Measurements from ENCODE around the gene SLA2.

The SLA2 gene

DNA sequence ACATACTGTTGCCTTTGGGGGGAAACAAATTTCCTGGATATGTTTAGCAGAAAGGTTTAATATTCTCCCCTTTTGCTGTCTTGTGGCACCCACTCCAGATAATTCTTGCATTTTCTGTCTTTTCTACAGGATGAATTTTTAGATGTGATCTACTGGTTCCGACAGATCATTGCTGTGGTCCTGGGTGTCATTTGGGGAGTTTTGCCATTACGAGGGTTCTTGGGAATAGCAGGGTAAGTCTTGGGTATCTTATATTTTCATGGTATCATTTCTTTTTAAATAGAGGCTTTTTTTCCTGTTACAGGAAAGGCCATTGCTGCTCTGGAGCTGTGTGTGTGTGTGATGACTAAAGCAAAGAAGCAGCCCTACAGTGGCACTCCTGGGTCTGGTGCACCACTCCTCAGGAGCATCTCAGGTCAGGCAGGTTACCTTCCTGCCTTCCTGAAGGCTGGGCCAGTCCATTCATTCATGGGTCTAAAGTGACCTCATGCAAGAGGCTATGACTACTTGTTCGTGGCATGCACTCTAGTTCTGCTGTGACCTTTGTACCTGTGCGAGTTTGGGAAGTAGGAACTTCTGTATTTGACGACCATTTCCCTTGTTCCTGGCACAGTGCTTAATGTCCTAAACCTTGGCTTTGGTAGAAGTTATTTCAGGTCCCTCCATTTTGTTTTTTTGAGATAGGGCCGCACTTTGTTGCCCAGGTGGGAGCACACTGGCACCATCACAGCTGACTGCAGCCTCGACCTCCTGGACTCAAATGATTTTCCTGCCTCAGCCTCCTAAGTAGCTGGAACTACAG lies 38.2 kb downstream of the SLA2 start:
- DNase-seq (ENCODE audit: low spot score), result no peak

DNA sequence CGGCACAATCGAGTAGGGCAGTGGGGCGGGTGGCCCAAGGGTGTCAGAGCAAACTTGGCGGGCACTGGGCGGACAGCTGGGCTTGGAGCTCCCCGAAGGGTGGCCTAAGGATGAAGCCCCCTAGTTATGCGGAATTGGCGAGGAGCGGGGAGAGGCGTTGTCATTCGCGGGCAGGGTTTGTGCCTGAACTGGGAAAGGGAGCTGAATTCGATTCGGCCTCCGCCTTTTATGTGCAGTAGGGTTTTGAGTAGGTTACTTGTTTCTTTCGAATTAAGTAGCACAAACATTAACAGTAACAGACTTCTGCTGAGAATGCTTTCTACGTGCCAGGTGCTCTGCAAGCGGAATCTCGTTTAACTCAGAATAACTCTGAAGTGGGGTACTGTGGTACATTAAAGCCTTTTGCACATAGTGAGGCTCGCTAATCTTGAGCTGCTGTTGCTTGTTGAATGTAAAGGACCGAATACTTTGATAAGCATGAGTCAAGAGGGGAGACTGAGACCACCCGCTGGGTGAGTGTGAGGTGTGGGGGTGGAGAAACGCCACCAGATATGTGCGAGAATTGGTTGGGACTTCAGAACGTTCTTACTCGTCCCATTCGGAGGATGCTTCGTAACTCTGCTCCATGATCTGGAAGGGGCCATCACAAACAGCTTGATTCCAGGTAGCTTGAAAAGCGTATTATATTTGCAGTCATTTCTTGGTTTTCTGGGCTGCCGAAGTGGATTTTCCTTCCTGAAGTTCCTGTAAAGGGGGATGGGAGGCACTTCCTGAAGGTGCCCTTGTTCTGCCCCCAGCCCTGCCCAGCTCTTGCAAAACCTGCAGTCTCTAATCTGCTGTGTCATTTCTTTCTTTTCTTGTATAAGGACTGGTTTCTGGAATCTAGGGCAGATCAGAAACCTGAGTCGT lies 39.6 kb downstream of the SLA2 start:
- no peak for DNase-seq (ENCODE audit: low spot score)

DNA sequence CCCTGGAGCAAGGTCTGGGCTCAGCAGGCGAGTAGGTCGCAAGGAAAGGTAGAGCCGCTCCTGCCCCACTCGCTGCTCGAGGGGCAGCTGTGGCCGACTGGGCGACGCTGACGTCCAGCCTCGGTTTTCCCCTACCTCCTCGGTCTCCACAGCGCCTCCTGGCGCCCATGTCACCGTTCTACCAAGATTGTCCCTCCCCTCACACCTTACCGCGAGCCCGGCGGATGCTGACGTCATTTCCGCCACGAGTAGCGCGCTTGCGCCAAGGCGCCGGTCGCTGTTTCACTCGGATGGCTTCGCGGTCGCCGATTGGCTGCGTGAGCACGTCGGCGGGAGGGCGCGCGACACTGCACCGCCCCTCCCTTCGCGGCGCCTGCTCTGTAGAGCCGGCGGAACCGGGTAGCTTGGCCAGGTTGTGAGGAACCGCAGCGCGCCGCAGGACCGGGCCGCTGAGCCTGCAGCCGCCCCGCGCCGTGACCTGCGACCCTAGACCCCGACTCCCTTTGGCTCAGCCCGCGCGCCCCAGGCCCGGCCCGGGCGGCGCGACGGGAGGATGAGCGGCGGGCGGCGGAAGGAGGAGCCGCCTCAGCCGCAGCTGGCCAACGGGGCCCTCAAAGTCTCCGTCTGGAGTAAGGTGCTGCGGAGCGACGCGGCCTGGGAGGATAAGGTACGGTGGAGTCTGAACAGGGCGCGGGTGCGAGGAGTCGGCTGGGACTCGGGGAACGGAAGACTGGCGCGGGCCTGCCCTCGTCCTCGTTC lies 40.4 kb downstream of the SLA2 start, which contains the start of gene RAB5IF:
Gene RAB5IF (plus strand): TSS at position 381 of the 759 bp plus-strand sequence. CDS start 173 bp downstream, at position 554.
- DNase-seq (ENCODE audit: low spot score), result peak; percentile 96

DNA sequence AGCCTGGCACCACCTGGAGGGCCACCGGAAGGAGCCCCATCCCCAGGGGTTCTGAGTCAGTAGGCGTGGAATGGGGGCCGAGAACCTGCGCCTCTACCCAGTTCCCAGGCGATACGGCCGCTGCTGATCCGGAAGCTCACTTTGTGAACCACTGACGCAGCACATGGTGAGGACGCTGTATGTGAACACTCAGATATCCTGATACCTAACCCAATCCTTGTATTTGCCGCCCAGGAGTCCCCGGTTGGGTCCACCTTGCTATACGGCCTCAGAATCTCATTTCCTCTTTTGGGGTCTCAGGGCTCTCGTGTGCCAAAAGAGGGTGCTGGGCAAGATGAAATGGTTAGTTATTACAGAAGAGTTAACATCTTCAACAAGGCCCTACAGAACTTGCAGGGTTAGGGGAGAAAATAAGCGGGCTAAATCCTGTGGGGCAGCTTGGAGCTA lies 41.0 kb downstream of the SLA2 start:
- no peak for DNase-seq (ENCODE audit: low spot score)

DNA sequence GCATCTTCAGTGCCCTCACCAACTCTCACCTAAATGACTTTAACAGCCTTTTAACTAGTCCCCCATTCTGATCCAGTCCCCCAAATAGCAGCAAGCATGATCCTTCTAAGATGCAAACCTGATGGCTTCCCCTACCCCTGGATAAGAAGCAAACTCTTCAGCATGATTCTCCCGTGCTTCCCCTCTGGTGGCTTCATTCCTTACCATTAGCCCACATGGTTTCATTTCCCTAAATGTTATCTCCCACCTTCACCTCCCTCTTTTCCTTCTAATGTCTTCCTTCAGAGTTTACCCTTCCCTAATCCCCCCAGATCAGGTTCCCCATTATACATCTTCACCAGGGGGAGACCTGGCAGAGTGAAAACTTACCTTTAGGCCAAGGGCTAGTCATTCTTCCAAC lies 44.5 kb downstream of the SLA2 start:
- DNase-seq (ENCODE audit: low spot score), result no peak

DNA sequence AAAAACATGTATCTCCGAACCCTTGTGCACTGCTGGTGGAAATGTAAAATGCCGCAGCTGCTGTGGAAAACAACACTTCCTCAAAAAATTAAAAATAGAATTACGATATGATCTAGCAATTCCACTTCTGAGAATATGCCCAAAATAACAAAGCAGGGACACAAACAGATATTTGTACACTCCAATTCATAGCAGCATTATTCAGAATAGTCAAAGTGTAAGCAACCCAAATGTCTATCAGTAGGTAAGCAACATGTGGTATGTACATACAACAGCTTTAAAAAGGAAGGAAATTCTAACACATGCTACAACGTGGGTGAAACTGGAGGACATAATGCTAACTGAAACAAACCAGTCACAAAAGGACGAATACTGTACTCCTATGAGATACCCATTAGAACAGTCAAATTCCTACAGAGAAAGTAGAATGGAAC lies 46.1 kb downstream of the SLA2 start:
- DNase-seq (ENCODE audit: low spot score), result no peak

DNA sequence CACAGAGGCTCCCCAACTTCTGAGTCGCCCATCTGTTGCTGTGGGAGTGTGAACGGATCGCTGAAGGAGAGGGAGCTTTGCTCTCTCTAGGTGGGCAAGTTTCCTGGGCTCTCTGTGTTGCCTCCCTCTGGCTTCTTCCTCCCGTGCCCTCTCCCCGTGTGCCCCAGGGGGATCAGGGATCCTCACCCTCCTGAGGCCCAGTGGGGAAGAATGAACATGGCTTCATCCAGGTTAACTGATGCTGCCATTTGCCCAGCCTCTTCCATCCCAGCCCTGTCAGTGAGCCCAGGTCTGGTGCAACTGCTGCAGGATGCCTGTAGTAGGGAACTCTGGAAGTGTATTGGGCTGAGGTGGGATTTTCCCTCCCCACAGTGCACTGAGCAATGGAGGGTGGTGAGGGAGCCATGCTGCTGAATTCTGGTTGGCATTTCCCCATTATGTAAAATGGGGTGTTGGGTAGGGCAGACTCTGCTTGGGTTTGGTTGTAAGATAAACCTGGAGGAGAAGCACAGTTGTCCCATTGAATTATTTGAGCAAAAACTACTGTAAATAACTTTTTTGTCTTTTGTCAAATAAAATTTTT lies 52.6 kb downstream of the SLA2 start:
- DNase-seq (ENCODE audit: low spot score), result no peak

DNA sequence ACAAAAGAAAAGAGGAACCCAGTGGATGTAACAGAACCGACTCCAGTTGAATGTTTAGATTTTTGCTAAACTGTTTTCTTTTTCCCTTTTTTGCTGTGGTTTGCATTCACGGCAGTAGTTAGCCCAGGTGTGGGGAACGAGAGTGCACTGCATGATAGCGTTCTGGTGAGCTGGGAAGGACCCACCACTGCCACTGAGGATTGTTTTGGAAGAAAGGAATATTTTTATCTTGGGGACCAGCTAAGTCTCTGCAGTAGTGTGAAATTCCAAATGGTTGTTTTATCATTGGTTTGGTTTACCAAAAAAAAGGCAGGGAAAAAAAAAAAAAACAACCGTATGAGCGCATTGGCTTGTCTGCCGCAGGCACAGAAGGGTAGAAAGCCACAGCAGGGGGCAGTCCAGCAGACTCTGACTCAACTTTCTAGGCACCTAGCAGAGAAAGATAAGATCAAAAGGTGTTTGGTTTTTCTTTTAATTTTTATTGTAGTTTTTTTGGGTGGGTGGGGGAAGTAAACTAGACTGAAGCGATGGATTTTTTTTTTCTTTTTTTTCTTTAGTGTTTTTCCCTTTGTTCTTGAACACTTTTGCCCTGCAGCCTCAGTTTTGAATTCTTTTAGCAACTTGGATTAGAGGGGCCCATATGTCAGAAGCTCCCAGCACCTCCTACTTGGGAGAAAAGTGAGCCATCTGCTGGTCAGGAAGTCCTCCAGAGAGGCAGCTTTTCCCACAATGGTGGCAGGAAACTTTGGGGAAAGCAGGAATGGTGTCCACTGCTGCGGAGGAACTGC lies 53.9 kb downstream of the SLA2 start:
- peak; percentile 39 for DNase-seq (ENCODE audit: low spot score)

DNA sequence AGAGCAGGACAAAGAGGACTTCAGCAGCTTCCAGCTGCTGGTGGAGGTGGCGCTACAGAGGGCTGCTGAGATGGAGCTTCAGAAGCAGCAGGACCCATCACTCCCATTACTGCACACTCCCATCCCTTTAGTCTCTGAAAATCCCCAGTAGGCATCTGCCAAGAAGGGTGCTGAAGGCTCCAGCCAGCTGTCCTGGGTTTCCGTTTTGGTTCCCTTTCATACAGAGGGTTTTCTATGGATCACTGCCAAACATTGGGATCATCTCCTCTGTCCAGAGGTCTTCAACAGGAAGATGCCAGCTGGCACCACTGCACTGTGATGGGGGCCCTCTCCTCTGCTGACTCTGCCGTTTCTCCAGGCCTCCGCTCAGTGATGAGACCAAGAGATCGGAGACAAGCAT lies 54.7 kb downstream of the SLA2 start:
- DNase-seq (ENCODE audit: low spot score), result no peak

DNA sequence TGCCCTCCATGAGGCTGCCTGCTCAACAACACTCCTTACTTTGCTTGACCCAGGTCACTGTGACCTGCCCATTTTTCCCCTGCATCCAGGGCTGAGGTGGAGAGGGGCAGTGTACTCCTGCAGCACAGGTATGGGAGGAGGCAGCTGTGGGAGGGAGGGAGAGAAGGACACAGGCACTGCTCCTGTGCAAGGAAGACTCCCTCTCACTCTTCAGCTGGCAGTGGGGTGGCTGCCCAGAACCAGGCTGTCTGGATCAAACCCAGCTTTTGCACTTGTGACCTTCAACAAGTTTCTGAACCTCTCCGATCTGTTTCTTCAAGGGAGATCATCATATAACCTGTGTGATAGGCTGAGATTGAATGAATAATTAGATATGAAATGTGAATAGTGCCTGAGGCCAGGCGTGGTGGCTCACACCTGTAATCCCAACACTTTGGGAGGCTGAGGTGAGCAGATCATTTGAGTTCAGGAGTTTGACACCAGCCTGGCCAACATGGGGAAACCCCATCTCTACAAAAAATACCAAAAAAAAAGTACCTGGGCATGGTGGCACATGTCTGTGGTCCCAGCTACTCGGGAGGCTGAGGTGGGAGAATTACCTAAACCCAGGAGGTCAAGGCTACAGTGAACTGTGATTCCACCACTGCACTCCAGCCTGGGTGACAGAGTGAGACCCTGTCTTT lies 58.5 kb downstream of the SLA2 start:
- DNase-seq (ENCODE audit: low spot score), result no peak

DNA sequence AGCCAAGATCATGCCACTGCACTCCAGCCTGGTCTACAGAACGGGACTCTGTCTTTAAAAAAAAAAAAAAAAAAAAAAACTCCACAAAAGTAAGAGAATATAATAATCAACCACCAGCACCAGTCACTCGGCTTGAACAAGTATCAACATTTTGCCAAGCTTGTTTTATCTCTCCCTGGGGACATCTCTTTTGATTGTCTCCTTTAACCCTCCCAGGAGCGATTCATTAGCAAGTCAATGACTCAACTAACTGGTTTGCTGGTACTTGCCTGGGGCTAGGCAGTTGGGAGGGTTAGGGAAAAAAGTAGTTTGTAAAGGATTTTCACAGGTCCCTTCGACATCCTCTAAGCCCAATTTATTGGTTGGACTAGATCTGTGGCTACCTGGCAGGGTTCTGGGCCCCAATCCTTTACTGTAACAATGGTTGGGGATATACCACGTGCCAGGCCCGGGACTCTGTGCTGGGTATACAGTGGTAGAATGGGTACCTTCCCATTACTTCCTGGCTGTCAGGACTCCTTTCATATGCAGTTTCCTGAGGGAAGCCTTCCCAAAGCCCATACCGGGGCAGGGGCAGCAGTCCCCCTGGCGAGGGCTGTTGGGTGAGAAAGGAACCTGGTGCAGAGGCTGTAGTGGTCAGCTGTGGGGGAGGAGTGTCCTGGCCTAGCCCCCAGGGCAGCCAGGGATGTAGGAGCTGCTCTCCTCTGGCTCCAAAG lies 60.4 kb downstream of the SLA2 start:
- peak; percentile 73 for DNase-seq (ENCODE audit: low spot score)

DNA sequence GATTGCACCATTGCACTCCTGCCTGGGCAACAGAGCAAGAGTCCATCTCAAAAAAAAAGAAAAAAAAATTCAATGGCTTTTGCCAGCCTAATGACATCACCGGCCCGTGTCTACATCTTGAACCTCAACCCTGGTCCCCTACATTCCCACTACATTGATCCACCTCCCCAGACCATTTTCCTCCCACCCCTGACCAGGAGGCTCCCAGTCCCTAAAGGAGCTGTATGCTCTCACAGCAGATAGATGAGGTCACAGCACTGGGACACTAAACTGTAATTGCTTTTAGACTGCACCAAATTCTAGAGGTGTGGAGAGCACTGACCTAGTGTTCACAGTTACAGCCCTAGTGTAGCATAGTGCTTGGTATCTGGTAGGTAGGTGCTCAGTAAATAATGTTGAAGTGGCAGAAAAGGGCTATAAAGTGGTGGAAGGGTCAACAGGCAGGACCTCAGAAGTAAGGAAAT lies 61.9 kb downstream of the SLA2 start:
- no peak for DNase-seq (ENCODE audit: low spot score)

DNA sequence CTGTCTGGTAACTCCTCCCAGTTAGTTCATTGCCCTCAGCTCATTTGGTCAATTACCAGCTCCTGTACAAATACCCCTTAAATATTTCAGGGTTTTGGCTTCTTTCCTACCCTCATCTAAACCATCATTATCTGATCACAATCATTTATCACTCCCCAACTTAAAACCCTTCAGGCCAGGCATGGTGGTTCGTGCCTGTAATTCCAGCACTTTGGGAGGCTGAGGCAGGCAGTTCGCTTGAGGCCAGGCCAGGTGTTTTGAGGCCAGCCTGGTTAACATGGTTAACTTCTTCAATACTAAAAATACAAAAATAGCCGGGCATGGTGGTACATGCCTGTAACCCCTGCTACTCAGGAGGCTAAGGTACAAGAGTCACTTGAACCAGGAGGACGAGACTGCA lies 63.2 kb downstream of the SLA2 start:
- DNase-seq (ENCODE audit: low spot score), result no peak

DNA sequence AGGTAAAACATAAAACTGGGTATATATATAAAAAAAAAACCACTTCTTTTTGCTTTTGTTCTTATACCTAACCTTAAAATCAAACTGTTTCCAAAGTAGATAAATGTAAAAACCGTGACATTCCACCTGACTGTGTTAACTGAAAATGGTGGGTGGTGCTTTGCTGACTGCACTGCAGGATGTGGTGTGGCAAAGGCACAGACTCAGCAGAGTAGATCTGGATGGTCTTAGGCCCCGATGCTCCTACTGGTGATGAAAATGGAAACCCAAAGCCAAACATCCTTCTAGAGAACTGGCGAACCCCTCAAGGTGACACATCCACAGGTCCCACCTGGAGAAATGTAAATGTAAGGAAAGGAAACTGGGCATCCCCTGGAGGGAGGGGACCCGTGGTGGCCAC lies 63.7 kb downstream of the SLA2 start:
- no peak for DNase-seq (ENCODE audit: low spot score)

DNA sequence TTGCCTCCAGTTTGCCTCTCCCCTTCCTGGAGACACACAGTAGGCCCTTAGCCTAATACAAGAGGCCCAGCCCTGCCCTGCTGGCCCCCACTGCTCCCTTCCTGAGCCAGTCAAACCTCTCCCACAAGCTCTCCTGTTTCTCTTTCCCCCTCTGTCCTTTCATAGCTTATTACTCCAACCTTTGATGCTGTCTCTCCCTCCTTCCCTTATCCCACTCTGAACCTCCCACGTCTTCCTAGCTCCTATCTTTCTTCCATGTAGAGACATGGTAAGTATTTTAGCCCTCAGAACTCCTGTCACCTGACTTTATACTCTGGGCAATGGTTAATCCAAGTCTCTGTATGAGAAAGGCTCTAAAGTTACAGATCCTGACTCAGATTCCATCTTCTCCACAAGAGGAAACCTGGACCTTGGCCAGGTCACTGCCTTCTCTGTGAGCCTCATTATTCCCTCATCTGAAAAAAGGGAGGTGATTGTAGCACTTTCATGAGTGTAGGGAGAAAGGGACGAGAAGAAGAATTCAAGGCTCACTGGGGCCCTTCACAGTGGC lies 65.9 kb downstream of the SLA2 start:
- DNase-seq (ENCODE audit: low spot score), result no peak

DNA sequence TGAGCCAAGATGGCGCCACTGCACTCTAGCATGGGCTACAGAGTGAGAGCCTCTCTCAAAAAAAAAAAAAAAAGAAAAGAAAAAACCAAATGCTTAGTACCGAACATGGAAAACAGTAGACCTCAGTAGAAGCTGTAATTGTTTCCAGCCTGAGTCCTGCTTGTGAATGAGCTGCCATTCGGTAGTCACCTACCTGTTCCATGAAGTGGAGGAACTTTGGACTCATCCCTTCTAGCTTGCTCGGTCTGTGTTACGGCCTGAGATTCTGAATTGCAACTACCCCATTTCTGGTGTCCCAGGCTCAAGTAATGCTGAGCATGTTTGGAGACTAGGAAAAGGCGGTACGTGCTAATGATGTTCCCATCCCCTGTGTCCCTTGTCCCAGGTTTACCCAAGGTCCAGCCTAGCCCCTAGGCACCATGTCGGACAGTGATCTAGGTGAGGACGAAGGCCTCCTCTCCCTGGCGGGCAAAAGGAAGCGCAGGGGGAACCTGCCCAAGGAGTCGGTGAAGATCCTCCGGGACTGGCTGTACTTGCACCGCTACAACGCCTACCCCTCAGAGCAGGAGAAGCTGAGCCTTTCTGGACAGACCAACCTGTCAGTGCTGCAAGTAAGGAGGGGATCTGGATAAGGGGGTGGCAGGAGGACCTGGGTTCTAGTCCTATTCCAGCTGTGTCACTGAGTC lies 67.5 kb downstream of the SLA2 start:
- no peak for DNase-seq (ENCODE audit: low spot score)

DNA sequence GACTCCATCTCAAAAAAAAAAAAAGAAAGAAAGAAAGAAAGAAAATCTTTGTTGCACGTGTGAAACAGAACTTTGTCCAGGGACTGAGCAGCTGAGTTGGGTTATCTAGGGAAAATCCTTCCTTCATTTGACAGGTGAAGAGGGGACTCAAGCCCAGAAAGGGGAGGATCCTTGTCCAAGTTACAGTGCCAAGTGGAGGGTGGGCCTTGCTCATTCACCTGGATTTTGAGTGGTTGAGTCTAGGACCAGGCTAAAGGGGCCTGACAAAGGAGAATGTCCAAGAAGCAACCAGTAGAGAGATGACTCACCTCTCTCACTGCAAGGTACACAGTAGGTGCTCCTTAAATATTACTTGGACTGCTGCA lies 69.9 kb downstream of the SLA2 start:
- no peak for DNase-seq (ENCODE audit: low spot score)

DNA sequence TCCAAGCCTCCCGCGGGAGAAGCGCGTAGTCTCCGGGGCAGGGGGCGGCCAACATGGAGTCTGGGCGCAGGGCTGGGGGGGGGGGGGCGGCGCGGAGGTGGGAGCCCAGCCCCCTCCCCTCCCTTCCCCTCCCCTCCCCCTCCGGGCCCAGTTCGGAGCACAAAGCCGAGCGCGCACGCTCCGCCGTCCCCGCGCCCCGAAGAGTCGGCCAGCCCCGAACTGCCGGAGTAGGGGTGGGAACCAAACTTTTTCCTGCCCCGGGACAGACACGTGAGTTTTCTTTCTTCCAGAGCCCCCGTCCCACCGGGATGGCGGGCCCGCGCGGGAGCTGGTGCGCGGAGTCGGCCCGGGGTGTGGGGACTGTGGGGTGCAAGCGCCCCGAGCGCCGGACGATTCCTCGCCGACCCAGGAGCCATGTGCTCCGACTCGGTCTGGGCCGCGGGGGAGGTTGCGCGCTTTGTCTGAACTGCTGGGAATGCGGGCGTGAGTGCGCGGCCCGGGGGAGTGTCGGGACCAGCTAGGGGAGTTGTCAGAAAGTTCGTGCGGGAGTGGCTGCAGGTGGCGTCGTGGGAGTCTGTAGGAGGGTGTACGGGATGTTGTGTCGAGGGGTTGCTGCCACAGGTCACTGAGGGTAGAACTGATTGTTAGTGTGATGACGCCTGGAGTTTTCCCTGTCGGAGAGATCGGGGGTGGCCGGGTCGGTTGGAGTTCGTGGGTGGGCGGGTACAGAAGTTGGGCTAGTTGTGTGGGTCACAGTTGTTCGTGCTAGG lies 71.4 kb downstream of the SLA2 start:
- peak; percentile 78 for DNase-seq (ENCODE audit: low spot score)

All from iPS-NIHi11 (cell line).